UCSD-AML1 (cell line): Measurements from ENCODE around the gene OR6V1.
"Not testable (repeated sequence)": the region's sequence is repeated elsewhere in the genome, so short reads cannot be mapped to it uniquely, and the experiment has no call there.

ENCODE experiments used
- DNase-seq: peaks from one replicate; lab custom pipeline; 2025; ENCODE audit not compliant: unreplicated experiment; lab: John Stamatoyannopoulos, UW

OR6V1 gene

DNA sequence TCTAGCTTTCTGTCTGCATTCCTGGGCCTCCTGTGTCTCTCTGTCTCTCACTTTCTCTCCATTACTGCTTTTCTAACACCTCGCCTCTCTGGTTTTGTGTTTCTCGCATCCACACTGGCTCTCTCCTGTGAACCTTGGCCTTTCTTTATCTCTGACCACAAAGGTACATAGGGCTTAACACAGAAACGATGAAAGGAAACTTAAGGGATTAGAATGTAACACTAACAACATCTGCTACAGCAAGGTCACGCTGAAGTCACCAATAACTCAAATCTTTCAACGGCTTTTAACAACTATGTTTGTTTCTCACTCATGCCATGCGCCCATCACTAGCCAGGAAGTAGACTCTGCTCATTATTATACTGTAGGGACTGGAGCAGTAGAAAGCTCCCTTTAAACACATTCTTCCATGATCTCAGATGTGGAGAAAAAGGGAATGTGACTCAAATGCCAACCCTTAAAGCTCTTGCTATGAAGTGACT lies 9.3 kb upstream of the OR6V1 start:
- DNase-seq, result no peak

DNA sequence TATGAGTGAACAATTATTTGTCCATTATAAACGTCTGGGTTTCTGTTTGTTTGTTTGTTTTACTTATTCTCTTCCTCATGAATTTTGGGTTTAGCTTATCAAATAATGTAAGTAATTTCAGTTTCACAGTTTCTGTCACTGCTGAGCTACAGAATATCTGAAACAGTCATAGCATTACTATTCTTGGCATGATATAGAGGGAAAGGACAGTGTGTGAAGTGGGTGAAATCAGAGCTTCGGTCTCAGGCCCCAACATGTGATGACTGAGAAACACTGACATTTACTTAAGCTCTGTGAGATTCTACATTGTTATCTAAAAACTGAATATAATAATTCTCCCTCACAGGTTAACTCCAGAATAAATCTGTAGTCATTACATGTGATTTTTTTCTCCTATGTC lies 8.8 kb upstream of the OR6V1 start:
- no peak for DNase-seq

DNA sequence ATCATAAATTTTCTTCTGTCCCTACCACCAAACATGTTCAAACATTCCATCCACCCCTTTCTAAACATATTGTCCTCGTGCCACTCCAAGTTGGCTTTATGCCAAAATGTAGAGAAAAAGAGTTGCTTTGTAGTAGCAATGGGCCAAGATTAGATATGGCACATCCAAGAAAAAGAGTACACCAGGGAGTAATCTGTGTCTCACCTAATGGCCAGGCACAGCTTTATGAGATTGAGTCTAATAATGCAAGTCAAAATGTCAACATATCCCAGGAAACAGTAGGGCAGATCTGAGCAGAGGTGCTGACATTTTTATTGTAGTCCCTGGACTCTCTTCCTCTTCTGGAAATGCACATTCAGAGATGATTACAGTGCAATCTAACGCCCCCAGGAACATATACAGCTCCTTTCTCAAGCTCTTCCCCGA lies 5.7 kb upstream of the OR6V1 start:
- no peak for DNase-seq

DNA sequence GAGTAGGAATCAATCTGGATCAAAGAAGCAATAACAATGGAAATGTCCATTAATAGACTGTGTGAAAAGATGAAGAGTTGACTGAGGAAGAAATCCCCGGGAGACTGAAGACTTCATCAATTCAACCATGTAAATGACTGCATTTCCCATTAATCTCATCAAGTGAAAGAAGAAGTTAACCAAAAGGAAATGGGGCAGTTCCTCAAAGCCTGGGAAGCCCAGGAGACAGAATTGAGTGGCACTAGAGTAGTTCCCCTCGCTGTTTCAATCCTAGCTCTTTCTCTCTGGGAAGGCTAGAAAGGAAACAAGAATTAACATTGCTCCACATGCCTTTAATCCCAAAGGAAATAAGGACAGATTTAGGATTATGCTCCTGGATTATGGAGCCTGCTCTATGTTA lies 4.8 kb upstream of the OR6V1 start:
- DNase-seq, result no peak

DNA sequence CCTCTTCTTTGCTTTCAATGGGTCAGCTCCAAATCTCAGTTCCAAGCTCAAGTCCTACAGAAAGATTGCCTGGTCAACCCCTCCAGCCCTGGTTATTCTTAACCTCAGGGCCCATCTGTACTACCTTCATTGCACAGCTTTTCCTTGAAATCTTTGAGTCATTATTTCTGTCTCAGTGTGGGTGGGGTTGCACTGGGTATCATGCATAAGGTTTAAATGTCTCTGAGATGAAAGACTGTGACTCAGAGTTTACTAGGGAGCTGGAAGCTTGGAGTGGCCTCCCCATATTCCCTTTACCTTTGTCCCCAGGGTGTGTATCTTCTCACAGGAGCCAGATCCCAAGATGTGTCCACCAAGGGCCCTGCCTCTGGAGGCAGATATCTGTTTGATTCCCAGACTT lies 3.3 kb upstream of the OR6V1 start:
- DNase-seq, result no peak

DNA sequence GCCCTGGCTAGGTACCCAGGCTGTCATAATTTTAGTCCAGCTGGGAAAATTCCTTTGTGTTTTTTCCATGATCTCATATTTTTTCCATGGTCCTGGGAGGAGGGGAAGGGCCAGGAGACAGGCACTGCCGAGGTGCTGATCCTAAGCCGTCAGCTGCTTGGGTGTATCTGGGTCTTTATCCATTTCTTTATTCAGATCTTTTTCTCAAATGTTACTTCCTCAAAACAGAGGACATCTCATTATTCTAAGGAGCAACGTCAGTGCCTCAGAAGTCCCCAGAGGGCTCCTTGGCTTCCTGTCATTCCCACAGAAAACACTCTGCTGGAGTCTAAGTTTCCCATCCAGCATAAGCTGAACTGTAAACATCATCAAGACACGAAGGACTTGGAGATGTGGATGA lies 2.8 kb upstream of the OR6V1 start:
- DNase-seq, result no peak

DNA sequence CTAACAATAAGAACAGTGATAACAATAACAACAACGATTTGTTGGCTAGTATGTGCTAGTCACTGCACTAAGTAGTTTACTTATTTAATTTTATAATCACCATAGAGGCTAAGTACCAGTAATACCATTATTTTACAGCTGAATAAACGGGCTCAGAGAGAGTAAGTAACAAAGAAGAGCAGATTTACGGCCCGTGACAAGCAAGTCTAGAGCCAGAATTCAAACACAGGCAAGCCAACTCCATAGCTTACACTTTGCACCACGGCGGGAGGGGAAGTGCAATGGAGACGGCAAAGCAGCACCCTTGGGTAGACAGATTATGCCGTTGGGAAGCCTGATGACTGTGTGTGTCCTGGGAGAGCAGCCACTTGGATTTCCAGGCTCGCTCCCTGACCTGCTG lies 1.2 kb upstream of the OR6V1 start:
- no peak for DNase-seq

DNA sequence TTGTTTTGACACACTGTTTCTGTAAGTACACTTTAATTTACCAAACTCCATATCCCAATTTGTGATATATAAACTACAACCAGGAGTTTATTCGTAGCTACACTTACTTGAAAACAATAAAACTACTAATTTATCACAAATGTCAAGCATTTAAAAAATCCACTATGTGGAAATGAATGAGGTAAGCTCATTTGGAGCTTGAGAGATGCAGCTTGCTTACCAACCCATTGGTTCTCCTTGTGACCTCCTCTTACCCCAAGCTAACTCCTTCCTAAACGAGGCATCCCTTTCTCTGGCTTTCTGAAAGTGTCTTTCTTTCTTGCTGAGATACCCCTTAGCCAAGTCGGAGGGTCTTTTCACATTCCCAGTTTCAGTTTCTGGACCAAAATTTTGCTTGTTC lies 2.5 kb downstream of the OR6V1 start:
- DNase-seq, result no peak

DNA sequence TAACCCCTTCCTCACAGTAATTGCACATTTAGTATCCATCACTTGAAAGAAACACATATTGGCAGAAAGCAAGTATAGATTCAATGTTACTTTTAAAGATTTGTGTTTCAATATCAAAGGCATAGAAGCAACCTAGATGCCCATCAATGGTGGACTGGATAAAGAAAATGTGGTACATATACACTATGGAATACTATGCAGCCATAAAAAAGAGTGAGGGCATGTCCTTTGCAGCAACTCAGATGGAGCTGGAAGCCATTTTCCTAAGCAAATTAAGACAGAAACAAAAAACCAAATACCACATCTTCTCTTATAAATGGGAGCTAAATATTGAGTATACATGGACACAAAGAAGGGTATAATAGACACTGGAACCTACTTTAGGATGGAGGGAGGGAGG lies 3.6 kb downstream of the OR6V1 start:
- DNase-seq, result no peak

DNA sequence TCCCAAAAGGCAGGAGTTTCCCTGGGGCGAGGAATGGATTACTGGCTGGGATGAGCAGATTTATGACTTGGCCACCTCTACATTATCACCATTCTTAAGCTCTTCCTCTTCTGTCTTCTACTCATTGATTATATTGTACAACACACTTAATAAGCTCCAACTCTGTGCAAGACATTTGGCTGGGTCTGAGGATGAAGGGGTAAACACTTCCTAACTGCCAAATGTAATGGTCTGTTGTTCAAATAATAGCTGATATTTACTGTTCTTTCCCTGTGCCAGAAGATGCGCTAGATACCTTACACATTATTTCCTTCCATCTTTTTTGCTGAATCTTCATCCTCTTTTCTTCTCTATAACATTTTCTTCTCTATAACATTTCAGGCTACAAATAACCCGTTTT lies 11.6 kb downstream of the OR6V1 start:
- DNase-seq, result no peak

DNA sequence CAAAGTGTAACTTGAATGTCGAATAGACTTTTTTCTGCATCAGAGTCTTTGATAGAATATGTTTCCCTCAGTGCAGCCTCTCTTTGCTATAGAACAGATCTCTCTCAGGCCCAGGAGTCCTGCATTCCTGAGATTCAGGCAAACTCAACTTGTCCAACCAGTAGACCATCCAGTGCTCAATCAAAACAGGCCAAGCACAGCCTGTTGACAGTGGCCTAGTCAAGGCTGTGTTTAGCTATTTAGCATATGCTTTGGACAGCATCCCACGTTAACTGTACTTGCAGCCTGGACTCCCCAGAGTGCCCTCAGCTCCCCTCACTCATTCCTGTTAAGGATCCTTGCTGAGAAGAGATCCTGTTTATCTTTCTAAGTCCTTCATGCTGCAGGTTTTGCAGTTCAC lies 16.3 kb downstream of the OR6V1 start:
- DNase-seq, result no peak

DNA sequence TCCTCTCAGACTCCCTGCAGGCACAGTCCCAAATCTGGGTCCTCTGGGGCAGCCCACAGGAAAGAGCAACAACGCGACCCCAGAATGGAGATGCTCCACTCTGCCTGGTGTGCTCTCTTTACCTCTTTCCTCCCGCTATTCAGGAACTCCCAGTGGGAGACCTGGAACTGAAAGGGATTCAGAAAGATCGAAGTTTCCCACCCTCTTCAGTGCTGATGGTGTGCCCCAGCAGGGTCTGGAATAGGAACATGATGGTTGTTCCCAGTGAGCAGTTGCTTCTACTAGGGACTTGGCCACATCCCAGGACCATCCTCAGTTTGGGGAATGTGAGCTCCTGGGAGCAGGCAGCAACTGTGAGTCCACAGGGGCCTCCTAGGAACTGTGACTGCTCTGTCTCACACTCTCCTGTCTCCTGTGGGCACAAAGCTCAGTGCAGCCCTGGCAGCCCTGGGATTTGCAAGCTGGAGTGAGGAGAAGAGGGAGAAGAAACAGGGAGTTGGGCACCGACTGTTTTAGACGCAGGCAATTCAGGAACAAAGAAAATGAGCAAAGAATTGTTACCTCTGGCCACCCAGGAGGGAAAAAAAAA lies 17.9 kb downstream of the OR6V1 start:
- DNase-seq, result no peak

DNA sequence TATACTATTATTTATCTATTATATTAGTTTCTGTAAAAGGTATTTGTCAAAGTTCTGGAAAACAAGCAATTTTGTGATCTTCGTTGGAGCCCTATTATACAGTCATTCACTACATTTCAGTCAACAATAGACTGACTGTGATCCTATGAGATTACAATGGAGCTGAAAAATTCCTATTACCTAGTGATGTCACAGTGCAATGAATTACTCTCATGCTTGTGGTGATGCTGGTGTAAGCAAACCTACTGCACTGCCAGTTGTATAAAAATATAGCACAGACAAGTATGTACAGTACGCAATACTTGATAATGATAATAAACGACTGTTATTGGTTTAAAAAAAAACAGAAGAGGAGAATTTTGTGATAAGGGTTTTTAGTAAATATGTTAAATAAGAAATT lies 21.4 kb downstream of the OR6V1 start:
- no peak for DNase-seq

DNA sequence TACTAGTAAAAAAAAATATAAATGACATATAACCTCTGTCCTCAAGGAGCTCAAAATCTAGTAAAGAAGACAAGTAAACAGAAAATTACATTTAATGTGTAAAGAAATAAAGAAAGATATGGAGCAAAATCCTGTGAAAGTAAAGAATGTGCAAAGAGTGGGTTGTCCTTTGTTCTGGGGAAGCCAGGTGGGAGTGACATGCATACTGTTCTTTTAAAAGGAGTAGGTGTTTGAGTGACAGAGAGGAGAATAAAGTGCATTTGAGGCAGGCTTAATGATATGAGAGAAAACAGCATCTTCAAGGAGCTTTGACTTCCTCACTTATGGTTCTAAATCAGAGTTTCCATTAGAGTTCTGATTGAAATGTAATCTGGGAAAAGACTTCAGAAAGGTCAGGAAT lies 22.0 kb downstream of the OR6V1 start:
- DNase-seq, result no peak

DNA sequence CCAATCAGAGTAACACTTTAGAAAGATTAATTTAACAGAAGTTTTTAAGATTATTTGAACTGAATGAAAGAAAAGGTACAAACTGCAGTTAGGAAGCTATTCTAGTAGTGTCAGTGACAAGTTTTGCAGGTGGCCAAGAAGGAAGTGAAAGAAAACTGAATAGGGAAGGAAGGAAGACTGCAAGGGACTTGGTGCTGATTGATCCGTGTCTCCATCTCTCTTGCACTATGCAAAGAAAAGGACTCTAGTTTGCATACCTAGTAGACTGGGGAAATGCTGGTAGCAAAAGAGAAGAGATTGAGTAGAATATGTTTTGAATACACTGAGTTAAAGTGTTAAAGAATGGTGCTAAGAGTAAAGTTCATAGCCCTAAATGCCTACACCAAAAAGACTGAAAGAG lies 33.0 kb downstream of the OR6V1 start:
- no peak for DNase-seq

DNA sequence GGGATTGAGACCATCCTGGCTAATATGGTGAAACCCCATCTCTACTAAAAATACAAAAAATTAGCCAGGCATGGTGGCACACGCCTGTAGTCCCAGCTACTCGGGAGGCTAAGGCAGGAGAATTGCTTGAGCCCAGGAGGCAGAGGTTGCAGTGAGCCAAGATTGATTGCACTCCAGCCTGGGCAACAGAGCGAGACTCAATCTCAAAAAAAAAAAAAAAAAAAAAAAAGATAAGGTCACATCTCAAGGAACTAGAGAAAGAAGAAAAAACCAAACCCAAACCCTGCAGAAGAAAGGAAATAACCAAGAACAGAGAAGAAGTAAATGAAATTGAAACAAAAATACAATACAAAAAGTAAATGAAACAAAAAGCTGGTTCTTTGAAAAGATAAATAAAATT lies 33.5 kb downstream of the OR6V1 start:
- DNase-seq, result not testable (repeated sequence)

DNA sequence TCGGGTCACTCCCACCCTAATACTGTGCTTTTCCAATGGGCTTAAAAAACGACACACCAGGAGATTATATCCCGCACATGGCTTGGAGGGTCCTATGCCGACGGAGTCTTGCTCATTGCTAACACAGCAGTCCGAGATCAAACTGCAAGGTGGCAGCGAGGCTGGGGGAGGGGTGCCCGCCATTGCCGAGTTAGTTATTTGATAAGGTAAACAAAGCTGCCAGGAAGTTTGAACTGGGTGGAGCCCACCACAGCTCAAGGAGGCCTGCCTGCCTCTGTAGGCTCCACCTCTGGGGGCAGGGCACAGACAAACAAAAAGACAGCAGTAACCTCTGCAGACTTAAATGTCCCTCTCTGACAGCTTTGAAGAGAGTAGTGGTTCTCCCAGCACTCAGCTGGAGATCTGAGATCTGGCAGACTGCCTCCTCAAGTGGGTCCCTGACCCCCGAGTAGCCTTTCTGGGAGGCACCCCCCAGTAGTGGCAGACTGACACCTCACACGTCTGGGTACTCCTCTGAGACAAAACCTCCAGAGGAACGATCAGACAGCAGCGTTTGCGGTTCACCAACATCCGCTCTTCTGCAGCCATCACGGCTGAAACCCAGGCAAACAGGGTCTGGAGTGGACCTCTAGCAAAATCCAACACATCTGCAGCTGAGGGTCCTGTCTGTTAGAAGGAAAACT lies 36.5 kb downstream of the OR6V1 start:
- DNase-seq, result not testable (repeated sequence)

DNA sequence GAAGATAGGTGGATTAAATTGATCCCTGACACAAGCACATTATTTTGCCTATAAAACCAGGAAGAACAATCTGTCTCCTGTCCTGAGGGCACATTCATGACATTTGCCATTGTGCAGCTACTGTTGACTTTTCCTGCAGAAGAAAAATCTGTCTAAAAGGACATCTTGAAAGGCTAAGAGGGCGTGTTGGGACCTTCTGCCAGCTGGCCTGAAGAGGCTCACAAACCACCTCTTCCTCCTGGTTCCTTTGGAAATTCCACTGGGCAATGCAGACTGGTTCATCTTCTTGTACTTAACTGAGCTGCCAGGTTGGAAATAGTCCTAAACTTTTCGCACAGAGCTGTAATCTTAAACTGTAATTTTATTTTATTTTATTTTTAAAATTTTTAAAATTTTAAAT lies 44.0 kb downstream of the OR6V1 start:
- no peak for DNase-seq

DNA sequence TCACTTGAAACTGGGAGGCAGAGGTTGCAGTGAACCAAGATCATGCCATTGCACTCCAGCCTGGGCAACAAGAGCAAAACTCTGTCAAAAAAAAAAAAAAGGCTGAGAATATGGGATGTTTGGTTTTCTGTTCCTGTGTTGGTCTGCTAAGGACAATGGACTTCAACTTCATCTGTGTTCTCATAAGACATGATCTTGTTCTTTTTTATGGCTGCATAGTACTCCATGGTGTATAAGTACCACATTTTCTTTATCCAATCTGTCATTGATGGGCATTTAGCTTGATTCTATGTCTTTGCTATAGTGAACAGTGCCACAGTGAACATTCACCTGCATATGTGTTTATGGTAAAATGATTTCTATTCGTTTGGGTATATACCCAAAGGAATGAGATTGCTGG lies 47.4 kb downstream of the OR6V1 start:
- DNase-seq, result not testable (repeated sequence)
